Osteocyte (in vitro differentiated cells): ENCODE results near the gene DRD4. TPM values are rescaled to one million over a fixed set of nuclear protein-coding genes. Genes with fewer than 3 reads are reported as not detected.

Source experiments
- DNase-seq: peaks from one replicate; pipeline ENCODE4 v3.0.0; 2021; ENCODE audit warnings: mixed read lengths; ENCODE audit not compliant: unreplicated experiment; ENCODE audit errors: extremely low spot score
- H3K27ac Mint-ChIP-seq: one replicate; pipeline ENCODE4 v1.8.0; 2021; ENCODE audit warnings: mild to moderate bottlenecking, mixed read lengths; ENCODE audit not compliant: unreplicated experiment
- H3K27me3 Mint-ChIP-seq: one replicate; pipeline ENCODE4 v1.8.0; 2021; ENCODE audit warnings: mixed read lengths; ENCODE audit not compliant: unreplicated experiment
- H3K36me3 Mint-ChIP-seq: one replicate; pipeline ENCODE4 v1.8.0; 2021; ENCODE audit warnings: mixed read lengths; ENCODE audit not compliant: unreplicated experiment
- H3K4me1 Mint-ChIP-seq: one replicate; pipeline ENCODE4 v1.8.0; 2021; ENCODE audit warnings: mixed read lengths; ENCODE audit not compliant: unreplicated experiment
- H3K4me3 Mint-ChIP-seq: one replicate; pipeline ENCODE4 v1.8.0; 2021; ENCODE audit warnings: mild to moderate bottlenecking, moderate library complexity, mixed read lengths; ENCODE audit not compliant: unreplicated experiment
- H3K9me3 Mint-ChIP-seq: one replicate; pipeline ENCODE4 v1.8.0; 2021; ENCODE audit warnings: mixed read lengths; ENCODE audit not compliant: unreplicated experiment
- CTCF ChIP-seq: fragments of 200-600 bp; sonication (generic); IDR thresholded peaks from 2 replicates; pipeline ENCODE4 v1.5.0; 2021; ENCODE audit warnings: antibody characterized with exemption, mild to moderate bottlenecking, moderate library complexity
- total RNA-seq: library from RNA; stranded (reverse); gene quantifications from 2 replicates; pipeline ENCODE4 v1.2.1, GENCODE V29; 2021

Gene DRD4
- total RNA-seq, 1 donor from 2014 or later, result 1.7 TPM

DNA sequence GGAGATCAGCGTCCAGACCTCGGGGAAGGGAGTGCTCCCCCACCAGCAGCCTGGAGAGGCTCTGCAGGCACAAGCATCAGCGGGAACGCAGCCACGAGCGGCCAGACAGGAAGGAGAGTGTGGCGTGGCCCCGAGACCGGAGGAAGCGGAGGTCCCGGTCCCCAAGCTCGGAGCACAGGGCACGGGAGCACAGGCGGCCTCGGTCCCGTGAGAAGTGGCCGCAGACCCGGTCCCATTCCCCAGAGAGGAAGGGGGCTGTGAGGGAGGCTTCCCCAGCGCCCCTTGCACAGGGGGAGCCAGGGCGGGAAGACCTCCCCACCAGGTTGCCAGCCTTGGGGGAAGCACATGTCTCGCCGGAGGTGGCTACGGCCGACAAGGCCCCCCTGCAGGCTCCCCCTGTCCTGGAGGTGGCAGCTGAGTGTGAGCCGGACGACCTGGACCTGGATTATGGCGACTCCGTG is 28.2 kb upstream of the DRD4 start:
- no peak for DNase-seq
- Mint-ChIP-seq H3K4me1 (peaks cover 2% of the 10 kb centered on the region), H3K4me3 (no peak overlapping the region), H3K27me3 (no peaks in the 10 kb centered on the region), H3K36me3 (peaks cover 33% of the 10 kb centered on the region), H3K9me3 (no peaks in the 10 kb centered on the region), H3K27ac (no peak overlapping the region)
- TF ChIP-seq CTCF, result no peak

GRCh38 chr11:609341-609811 is 27.7 kb upstream of the DRD4 start:
- DNase-seq, result no peak
- peaks cover 2% of the 10 kb centered on the region for H3K4me1 Mint-ChIP-seq
- H3K4me3 Mint-ChIP-seq, result no peak overlapping the region
- H3K36me3 Mint-ChIP-seq, result peaks cover 28% of the 10 kb centered on the region
- TF ChIP-seq CTCF, result no peak
- no peaks in the 10 kb centered on the region for H3K27me3 Mint-ChIP-seq
- H3K9me3 Mint-ChIP-seq, result no peaks in the 10 kb centered on the region
- H3K27ac Mint-ChIP-seq, result no peak overlapping the region

- DNase-seq, result no peak
- H3K9me3 Mint-ChIP-seq, result no peaks in the 10 kb centered on the region
- no peaks in the 10 kb centered on the region for H3K27me3 Mint-ChIP-seq
- H3K4me1 Mint-ChIP-seq, result peaks cover 5% of the 10 kb centered on the region
- H3K4me3 Mint-ChIP-seq, result no peak overlapping the region
- H3K27ac Mint-ChIP-seq, result no peak overlapping the region
- peaks cover 24% of the 10 kb centered on the region for H3K36me3 Mint-ChIP-seq
- no peak for TF ChIP-seq CTCF
Observed at GRCh38 chr11:610146-610801, 26.8 kb upstream of the DRD4 start.

GRCh38 chr11:611001-611996 is 25.8 kb upstream of the DRD4 start:
- H3K36me3 Mint-ChIP-seq, result peaks cover 24% of the 10 kb centered on the region
- DNase-seq, result no peak
- H3K4me3 Mint-ChIP-seq, result no peak overlapping the region
- H3K4me1 Mint-ChIP-seq, result peaks cover 10% of the 10 kb centered on the region
- TF ChIP-seq CTCF, result no peak
- no peaks in the 10 kb centered on the region for H3K9me3 Mint-ChIP-seq
- H3K27ac Mint-ChIP-seq, result no peak overlapping the region
- H3K27me3 Mint-ChIP-seq, result no peaks in the 10 kb centered on the region
